Lung (tissue), 12 donors: ENCODE data around the gene BORCS5. TPM values are rescaled to one million over a fixed set of nuclear protein-coding genes. Genes with fewer than 3 reads are reported as not detected.
A peak's percentile ranks its signal among the peaks of the same experiment; 100 is the strongest.

Experiments used
- ATAC-seq: fragments of 200-7000 bp; cut with Tn5 transposase; one replicate; pipeline ENCODE4 v1.9.1; 2020; ENCODE audit warnings: moderate number of reproducible peaks; ENCODE audit not compliant: insufficient read depth, low FRiP score
- DNase-seq, 3 donors: peaks; one replicate each; pipeline ENCODE4 v3.0.0-alpha.2; 2013 to 2017
- H3K27ac ChIP-seq, 2 donors: one replicate each; pipeline ENCODE4 v1.5.1; 2013; ENCODE audit warnings: mild to moderate bottlenecking in 2 of 2, moderate library complexity in 2 of 2, control low read depth in 1 of 2, inconsistent platforms in 1 of 2, low read depth in 1 of 2, low read length in 1 of 2
- H3K27me3 ChIP-seq, 3 donors: one replicate each; pipeline ENCODE4 v1.5.1; 2013; ENCODE audit warnings: low read length in 2 of 3; ENCODE audit not compliant: control insufficient read depth in 3 of 3, insufficient read depth in 3 of 3
- H3K36me3 ChIP-seq, 4 donors: one replicate each; pipeline ENCODE4 v1.5.1; 2013; ENCODE audit warnings: low read length in 4 of 4, mild to moderate bottlenecking in 1 of 4, moderate library complexity in 1 of 4; ENCODE audit not compliant: control insufficient read depth in 4 of 4, insufficient read depth in 4 of 4
- H3K4me1 ChIP-seq, 5 donors: one replicate each; pipeline ENCODE4 v1.5.1; 2013; ENCODE audit warnings: low read length in 5 of 5, mild to moderate bottlenecking in 2 of 5, moderate library complexity in 1 of 5; ENCODE audit not compliant: control insufficient read depth in 5 of 5, insufficient read depth in 5 of 5
- H3K4me3 ChIP-seq: one replicate; pipeline ENCODE4 v1.5.1; 2013; ENCODE audit warnings: mild to moderate bottlenecking, control low read depth, moderate library complexity
- H3K9ac ChIP-seq, 2 donors: one replicate each; pipeline ENCODE4 v1.5.1; 2013; ENCODE audit warnings: low read length in 2 of 2, control low read depth in 1 of 2; ENCODE audit not compliant: insufficient read depth in 1 of 2
- H3K9me3 ChIP-seq, 4 donors: one replicate each; pipeline ENCODE4 v1.5.1; 2013; ENCODE audit warnings: low read length in 3 of 4, mild to moderate bottlenecking in 1 of 4, moderate library complexity in 1 of 4; ENCODE audit not compliant: control insufficient read depth in 4 of 4, insufficient read depth in 3 of 4
- WGBS, 2 donors: extraction: QIAGEN DNeasy Blood & Tissue Kit; methylation state at CpG; one replicate each; pipeline ENCODE4 v1.1.7; 2013; 5-methylcytosine and 5-hydroxymethylcytosine counted together
- polyA plus RNA-seq, 2 donors: library from polyadenylated mRNA; stranded (reverse); fragments of 200-250 nt; gene quantifications; one replicate each; pipeline ENCODE4 v1.2.1, GENCODE V29; 2013
- total RNA-seq, 2 donors: library from RNA; depleted of rRNA in 1 of 2; stranded (reverse); fragments of >200 nt in 1 of 2; gene quantifications; one replicate each; pipeline ENCODE4 v1.2.1, GENCODE V29; 2014 to 2021
- TF ChIP-seq, protein P1 (sequence below): IDR thresholded peaks from 2 replicates; pipeline ENCODE4 v1.5.1; 2012; ENCODE audit warnings: mild to moderate bottlenecking; ENCODE audit errors: control extremely low read depth, extremely low read depth
- donor health status: control.
- donor health status: control.
- donor health status: Bipolar disorder and iron deficiency.
- donor health status: healthy.
- donor health status: DM: yes; HTN: yes; CAD: no.

BORCS5 gene
- total and polyA plus RNA-seq, 4 donors: 4.7 to 26.8 (median 10.3) TPM

DNA sequence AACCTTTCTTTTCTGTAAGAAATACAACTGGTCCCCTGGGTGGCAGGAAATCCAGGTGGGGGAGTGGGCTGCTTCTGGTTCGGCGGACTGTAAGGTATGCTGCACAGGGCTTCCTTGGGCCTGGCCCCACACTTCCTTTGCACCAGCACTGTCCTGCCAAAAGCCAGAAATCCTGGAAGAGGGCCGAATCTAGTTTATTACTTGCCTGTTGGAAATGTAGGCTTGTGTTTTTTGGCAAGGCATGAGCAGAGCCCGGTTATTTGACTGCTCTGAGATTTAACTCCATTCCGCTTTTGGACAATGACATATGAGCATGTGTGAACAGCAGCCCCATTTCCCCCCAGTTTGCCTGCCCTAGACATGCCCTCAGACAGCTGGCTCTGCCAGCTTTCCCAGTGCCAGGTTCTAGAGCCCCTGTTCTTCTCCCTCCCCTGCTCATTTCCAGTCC, 86.6 kb downstream of the BORCS5 start:
- whole genome bisulfite sequencing, 2 donors: 61 to 79% methylated on average over 5 of the region's 5 CpGs
- H3K27ac ChIP-seq: peak overlapping the region; percentile 35 to 48
- DNase-seq (peak; percentile 40 to 78 (median 65)), ATAC-seq (no peak)
- H3K36me3 ChIP-seq: no peaks in the 10 kb centered on the region
- H3K4me3 ChIP-seq: no peak overlapping the region
- TF ChIP-seq, protein P1, sequence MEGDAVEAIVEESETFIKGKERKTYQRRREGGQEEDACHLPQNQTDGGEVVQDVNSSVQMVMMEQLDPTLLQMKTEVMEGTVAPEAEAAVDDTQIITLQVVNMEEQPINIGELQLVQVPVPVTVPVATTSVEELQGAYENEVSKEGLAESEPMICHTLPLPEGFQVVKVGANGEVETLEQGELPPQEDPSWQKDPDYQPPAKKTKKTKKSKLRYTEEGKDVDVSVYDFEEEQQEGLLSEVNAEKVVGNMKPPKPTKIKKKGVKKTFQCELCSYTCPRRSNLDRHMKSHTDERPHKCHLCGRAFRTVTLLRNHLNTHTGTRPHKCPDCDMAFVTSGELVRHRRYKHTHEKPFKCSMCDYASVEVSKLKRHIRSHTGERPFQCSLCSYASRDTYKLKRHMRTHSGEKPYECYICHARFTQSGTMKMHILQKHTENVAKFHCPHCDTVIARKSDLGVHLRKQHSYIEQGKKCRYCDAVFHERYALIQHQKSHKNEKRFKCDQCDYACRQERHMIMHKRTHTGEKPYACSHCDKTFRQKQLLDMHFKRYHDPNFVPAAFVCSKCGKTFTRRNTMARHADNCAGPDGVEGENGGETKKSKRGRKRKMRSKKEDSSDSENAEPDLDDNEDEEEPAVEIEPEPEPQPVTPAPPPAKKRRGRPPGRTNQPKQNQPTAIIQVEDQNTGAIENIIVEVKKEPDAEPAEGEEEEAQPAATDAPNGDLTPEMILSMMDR: no peak
- peaks cover 12 to 67% (median 28%) of the 10 kb centered on the region in 5 donors for H3K4me1 ChIP-seq
- H3K9ac ChIP-seq: no peak overlapping the region
- no peaks in the 10 kb centered on the region for H3K9me3 ChIP-seq
- H3K27me3 ChIP-seq: no peaks in the 10 kb centered on the region

DNA sequence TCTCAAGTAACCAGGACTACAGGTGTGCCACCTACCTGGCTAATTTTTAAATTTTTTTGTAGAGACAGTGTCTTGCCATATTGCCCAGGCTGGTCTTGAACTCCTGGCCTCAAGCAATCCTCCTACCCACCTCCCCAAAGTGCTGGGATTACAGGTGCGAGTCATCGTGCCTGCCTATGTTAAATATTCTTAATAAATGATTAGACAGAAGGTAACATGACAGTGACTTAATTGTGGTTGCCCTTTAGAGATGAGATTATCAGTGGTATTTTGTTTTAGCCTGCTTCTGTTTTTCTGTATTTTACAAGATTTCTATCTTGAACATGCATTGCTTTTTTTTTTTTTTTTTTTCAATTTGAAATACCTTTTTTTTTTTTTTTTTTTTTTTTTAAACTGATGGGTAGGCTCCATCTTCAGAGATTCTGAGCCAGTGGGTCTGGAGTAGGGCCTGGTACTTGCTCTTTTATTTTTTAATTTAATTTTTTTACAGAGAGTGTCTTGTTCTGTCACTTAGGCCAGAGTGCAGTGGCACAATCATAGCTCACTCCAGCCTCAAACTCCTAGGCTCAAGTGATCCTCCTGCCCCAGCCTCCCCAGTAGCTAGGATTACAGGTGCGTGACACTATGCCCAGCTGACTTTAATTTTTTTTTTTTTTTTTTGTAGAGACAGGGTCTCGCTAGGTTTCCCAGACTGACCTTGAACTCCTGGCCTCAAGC, 88.4 kb downstream of the BORCS5 start:
- Histone ChIP-seq H3K4me3 (no peak overlapping the region), H3K36me3 (no peaks in the 10 kb centered on the region), H3K27ac (no peak overlapping the region), H3K4me1 (peaks cover 13 to 77% (median 28%) of the 10 kb centered on the region in 5 donors), H3K9me3 (no peaks in the 10 kb centered on the region), H3K9ac (no peak overlapping the region), H3K27me3 (no peaks in the 10 kb centered on the region)
- 94 to 96% methylated on average over 4 of the region's 4 CpGs for WGBS, 2 donors
- no peak for ATAC-seq
- TF ChIP-seq, protein P1: no peak
- no peak for DNase-seq

DNA sequence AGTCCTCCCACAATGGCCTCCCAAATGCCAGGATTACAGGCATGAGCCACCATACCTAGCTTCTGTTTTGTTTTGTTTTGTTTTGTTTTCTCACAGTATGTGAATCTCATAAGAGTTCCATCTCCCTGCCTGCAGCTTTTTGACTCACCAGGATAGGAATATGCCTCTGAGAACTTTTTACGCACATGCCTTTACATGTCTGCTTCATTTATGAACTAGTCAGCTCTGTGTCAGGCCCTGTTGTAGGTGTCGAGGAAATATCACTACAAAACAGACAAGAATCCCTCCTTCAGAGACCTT, 89.0 kb downstream of the BORCS5 start:
- DNase-seq (no peak), ATAC-seq (no peak)
- no peaks in the 10 kb centered on the region for H3K36me3 ChIP-seq
- 98 to 99% methylated on average over 2 of the region's 2 CpGs for WGBS, 2 donors
- no peak overlapping the region for H3K4me3 ChIP-seq
- TF ChIP-seq, protein P1: no peak
- no peak overlapping the region for H3K27ac ChIP-seq
- H3K27me3 ChIP-seq: no peaks in the 10 kb centered on the region
- peaks cover 13 to 77% (median 27%) of the 10 kb centered on the region in 5 donors for H3K4me1 ChIP-seq
- H3K9ac ChIP-seq: no peak overlapping the region
- H3K9me3 ChIP-seq: no peaks in the 10 kb centered on the region
